Fibroblast of lung (primary cell): ENCODE measurements around the gene TNIK.

Experiments
- EZH2 ChIP-seq: IDR thresholded peaks from 2 replicates; pipeline ENCODE4 v1.5.1; 2012; ENCODE audit warnings: low read length, control low read depth, mild to moderate bottlenecking; ENCODE audit errors: missing control alignments
- TF ChIP-seq, protein P1 (sequence below), 2 donors: IDR thresholded peaks in 1 of 2; conservative IDR thresholded peaks in 1 of 2; 1 replicate in 1 of 2; 2 replicates in 1 of 2; pipeline ENCODE4 v1.5.1; 2011 to 2012; ENCODE audit warnings: low read length in 2 of 2, control low read depth in 1 of 2, inconsistent platforms in 1 of 2, low read depth in 1 of 2, mild to moderate bottlenecking in 1 of 2

DNA sequence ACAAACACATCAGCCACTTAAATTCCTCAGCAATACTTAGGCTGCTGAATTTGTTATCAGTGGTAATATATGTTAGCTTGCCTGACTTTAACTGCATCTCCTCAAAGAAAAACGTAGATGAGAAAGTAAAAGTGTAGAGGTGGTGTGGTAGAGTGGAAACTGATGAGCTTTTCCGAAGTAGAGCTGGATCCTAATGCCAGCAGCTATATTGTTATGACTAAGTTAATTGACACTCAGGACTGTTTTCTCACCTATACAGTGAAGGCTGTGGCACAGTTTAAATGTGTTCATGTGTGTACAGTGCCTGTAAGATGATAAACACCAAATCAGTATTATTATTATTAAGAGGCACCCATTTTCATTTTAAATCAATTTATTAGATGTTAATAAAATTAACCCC is 174.9 kb downstream of the TNIK start:
- TF ChIP-seq, protein P1, sequence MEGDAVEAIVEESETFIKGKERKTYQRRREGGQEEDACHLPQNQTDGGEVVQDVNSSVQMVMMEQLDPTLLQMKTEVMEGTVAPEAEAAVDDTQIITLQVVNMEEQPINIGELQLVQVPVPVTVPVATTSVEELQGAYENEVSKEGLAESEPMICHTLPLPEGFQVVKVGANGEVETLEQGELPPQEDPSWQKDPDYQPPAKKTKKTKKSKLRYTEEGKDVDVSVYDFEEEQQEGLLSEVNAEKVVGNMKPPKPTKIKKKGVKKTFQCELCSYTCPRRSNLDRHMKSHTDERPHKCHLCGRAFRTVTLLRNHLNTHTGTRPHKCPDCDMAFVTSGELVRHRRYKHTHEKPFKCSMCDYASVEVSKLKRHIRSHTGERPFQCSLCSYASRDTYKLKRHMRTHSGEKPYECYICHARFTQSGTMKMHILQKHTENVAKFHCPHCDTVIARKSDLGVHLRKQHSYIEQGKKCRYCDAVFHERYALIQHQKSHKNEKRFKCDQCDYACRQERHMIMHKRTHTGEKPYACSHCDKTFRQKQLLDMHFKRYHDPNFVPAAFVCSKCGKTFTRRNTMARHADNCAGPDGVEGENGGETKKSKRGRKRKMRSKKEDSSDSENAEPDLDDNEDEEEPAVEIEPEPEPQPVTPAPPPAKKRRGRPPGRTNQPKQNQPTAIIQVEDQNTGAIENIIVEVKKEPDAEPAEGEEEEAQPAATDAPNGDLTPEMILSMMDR (conservative IDR thresholded peaks at IDR 0.05 in 1 of 2, IDR thresholded peaks at IDR 0.05 in 1 of 2; ENCODE audit: low read depth in 1 of 2, low read length in 2 of 2) = no peak
- no peak for TF ChIP-seq EZH2
